Glomerular endothelial cell (primary cell): ENCODE data around the gene OR2V1. TPM values are rescaled to one million over a fixed set of nuclear protein-coding genes. Genes with fewer than 3 reads are reported as not detected.
"Not testable (repeated sequence)": the region's sequence is repeated elsewhere in the genome, so short reads cannot be mapped to it uniquely, and the experiment has no call there.

ENCODE experiments used
- DNase-seq: peaks from one replicate; pipeline ENCODE4 v3.0.0-alpha.2; 2011; ENCODE audit warnings: low read depth, low spot score; ENCODE audit errors: extremely low read depth
- total RNA-seq: library from RNA; depleted of rRNA; stranded (reverse); fragments of >200 nt; gene quantifications from 2 replicates; pipeline ENCODE4 v1.2.3, GENCODE V29; 2015

Gene OR2V1
- total RNA-seq, 1 donor from 2014 or later = not detected

- DNase-seq = no peak
Observed at GRCh38 chr5:181131514-181131913, 545 bp upstream of the OR2V1 start.

GRCh38 chr5:181130081-181130480 is 888 bp downstream of the OR2V1 start:
- not testable (repeated sequence) for DNase-seq

- no peak for DNase-seq
Observed at GRCh38 chr5:181129601-181130000, 1.4 kb downstream of the OR2V1 start.

GRCh38 chr5:181127907-181128626 is 2.9 kb downstream of the OR2V1 start:
- no peak for DNase-seq

DNA sequence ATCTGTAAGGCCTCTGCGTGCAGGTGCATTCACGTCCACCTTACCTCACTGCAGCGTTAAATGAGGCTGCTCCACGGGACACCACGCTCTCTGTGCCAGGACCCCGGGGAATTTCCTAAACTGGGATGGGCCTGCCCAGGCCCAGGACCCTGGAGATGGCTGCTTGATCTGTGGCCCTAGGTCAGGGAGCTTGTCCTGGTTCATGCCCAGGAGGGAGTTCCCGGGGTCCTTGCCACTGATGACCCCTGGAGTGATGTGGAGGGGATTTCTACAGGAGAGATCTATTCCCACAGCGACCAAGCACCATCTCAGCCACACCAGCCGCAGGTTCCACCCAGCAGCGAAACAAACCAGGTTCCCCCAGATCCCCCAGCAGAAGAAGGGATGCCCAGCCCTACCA is 3.5 kb downstream of the OR2V1 start:
- DNase-seq = no peak

DNA sequence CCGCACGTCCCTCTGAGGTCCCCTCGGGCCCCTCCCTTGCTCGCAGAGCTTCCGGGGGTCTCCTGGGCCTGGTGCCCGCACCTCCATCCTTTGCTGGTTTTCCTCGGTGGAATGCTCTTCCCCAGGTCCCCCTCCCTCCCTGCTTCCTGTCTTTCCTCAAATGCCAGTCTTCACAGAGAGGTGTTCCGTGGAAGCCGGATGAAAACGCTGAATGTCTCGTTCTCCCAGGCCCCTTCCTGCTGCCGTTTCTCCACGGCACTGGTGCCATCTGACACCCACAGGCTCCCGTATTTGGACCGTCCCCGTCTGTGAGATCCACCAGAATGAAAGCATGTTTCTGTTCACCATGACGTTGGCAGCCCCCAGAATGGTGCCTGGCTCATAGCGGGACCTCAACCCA is 4.1 kb downstream of the OR2V1 start:
- no peak for DNase-seq

GRCh38 chr5:181124526-181124925 is 6.4 kb downstream of the OR2V1 start:
- DNase-seq = no peak

DNA sequence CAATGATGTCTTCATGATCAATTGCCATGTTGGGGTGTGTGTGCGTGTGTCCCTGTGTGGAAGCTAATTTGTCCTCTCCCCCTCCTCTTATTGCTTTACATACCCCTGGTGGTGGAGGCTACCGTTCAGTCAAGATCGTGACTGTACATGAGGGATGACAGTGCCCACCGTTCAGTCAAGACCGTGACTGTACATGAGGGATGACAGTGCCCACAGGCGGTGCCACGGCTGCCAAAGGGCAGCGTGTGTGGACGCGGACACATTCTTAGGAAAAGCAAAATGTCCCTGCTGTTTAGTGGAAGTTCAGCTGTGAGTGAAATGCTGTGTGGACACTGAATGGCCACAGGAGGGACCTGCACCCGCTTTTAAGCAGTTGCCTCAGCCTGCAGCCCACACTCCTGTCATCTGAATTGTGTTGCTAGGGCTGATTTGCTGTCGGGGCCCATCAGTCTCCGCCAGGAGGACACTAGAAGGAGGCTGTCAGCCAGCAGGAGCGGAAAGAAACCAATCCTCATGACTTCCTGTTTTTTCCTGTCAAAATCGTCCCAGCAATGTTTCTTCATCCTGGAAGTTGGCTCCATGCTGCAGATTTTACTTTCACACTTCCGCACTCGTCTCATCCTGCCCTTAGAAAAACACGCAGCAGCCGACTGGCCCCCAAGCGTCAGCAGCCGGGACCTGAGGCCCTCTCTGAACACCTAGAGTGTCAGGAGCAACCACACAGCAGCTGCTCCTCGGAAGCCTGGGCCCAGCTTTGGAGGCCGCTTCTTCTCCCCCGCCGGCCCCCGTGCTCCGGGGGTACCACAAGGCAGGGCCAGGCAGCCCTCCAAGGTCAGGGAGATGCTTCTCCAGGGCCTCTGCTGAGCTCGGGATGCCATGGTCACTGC is 9.1 kb downstream of the OR2V1 start:
- DNase-seq = no peak

GRCh38 chr5:181120761-181121160 is 10.2 kb downstream of the OR2V1 start:
- no peak for DNase-seq

GRCh38 chr5:181120306-181120705 is 10.7 kb downstream of the OR2V1 start:
- no peak for DNase-seq

DNA sequence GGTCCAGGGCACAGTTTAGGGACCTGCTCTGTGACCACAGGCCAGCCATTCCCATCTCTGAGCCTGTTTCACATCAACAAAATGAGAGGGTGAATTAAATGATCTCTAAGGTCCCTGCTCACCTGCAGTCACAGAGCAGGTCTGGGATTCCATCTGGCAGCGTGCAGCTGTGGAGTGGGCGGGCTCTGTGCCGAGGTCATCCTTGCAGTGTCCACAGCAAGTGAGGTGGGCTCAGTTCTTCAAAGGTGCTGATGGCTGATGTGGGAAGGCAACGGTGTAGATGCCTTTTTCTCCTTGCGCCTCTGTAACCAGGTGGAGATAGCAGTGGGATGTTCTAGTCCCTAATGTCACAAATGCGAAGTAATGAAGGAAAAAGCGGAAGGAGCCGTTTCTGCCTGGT is 11.9 kb downstream of the OR2V1 start:
- DNase-seq = no peak

DNA sequence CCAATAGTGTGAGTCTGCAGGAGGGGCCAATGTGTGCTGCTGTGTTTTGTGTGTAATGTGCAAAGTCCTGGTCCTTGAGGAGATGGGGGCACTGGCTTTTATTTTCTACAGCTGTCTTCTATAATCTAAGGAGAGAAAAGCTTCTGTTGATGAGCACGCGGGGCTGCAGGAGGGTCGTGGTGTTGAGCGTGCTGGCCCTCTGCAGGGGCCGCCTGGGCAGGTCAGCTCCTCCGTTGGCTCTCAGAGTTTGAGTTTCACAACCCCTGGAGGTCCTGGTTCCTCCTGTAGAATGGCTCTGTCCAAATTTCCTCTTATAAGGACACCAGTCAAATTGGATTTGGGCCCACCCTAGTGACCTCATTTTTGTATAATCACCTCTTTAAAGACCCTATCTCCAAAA is 12.6 kb downstream of the OR2V1 start:
- DNase-seq = no peak

GRCh38 chr5:181114844-181115778 is 15.9 kb downstream of the OR2V1 start:
- DNase-seq = no peak

DNA sequence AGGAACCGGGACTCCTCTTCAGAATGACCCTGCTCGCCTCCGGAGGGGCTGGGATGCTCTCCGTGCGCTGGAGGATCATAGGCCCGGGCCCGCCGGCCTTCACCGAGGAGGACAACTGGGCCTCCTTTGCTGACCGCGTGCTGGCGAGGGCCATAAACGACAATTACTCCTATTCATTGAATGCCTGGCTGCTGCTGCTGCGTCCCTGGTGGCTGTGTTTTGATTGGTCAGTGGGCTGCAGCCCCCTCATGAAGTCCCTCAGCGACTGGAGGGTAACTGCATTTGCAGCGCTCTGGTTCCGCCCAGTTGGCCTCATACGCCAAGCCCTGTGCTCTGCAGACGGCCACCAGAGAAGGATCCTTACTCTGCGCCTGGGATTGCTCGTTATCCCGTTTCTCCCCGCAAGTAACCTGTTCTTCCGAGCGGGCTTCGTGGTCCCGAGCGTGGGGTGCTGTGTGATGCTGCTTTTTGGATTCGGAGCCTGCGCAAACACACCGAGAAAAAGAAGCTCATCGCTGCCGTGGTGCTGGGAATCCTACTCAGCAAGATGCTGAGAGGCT is 16.6 kb downstream of the OR2V1 start:
- DNase-seq = no peak

- DNase-seq = not testable (repeated sequence)
Observed at GRCh38 chr5:181113572-181113971, 17.4 kb downstream of the OR2V1 start.

- no peak for DNase-seq
Observed at GRCh38 chr5:181112476-181112875, 18.5 kb downstream of the OR2V1 start.

- DNase-seq = no peak
Observed at GRCh38 chr5:181111010-181111409, 20.0 kb downstream of the OR2V1 start.

DNA sequence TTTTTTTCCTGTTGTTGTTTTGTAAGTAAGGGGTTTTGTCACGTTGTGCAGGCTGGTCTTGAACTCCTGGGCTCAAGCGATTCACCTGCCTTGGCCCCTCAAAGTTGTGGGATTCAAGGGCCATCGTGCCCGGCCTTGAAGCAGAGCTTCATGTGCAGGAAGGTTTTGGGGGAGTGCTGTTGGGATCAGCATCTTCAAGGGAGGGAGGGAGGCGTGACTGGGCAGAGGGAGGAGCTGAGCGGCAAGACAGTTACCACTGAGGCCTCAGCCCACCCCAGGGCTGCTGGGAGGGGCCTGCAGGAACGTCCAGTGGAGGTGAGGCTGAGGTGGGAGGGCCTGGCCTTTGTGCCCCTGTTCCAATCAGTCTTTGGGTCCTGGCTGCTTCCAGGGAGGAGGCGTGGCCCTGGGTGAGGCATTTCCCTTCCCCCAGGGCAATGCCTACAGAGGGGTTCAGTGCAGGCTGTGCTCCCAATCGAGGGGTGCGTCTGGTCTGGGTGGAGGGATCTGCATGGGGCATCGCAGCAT is 21.4 kb downstream of the OR2V1 start:
- no peak for DNase-seq

DNA sequence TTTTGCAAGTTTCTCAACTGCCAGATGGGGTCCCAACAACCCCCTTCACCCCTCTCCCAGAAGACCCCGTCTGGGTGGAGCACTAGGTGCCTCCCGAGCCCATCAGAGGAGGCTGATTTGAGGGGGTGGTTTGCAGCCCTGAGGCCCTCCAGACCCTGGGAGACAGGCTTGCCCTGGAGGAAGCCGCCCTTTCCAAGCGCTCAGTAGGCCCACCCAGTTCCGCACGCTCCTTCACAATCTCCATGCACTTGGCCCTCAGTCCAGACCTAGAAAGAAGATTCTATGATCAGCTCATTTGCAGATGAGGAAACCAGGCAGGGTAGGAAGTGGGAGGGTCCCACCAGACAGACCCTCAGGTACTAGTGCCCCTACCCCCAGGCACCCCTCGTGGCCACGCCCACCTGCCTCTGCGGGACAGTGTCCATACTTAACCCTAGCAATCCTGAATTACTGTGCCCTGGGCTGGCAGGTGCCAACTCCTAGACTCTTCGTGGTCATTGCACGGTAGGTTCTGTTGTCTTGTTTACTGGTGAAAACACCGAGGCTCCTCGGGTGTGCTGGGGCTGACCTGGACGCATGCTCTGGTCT is 22.3 kb downstream of the OR2V1 start:
- DNase-seq = no peak

DNA sequence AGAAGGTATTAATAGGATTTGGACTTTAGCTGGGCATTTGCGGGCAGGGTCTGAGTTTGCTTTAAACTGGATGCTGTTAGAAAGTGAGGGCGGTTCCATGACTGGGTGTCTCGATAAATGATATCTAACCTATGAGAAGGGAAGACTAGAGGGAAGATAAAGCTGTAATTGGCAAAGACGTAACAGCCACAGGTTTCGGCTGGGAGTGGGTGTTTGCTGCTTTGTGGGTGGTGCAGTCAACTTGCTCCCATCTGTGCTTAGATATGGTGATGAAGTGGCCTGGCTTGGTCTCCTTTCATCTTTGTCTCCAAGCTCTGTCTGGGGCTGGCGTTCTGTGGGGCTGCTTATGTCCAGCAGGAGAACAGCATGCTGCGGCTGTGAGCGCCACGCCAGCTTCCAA is 23.3 kb downstream of the OR2V1 start:
- no peak for DNase-seq
